ENCODE results near the gene SBNO2. TPM values are rescaled to one million over a fixed set of nuclear protein-coding genes. Genes with fewer than 3 reads are reported as not detected.

SBNO2 gene
- total RNA-seq, 1 donor from 2014 or later, result 48.8 TPM

DNA sequence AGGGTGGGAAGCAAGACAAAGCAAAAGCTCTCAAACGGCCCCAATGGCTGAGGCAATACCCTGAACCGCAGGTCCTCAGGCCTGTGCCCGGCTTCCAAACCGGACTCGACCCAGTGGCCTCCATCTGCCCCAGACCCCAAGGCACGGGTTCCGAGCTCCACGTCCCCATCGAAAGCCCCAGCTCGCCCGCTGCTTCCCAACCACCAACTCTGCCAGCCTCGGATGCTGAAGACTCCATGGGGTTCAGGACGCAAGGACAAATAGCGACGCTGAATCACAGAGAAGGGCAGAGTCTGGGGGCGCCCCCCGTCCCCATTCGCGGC lies 79.5 kb downstream of the SBNO2 start:
- H3K36me3 ChIP-seq (ENCODE audit: control insufficient read depth, insufficient read depth, low read length), result peaks cover 2% of the 10 kb centered on the region
- no peaks in the 10 kb centered on the region for H3K27me3 ChIP-seq (ENCODE audit: control insufficient read depth, insufficient read depth, low read length)
- DNase-seq (ENCODE audit: low read depth), result no peak
- H3K4me3 ChIP-seq (ENCODE audit: low read depth, low read length), result peak overlapping the region; percentile 95
- TF ChIP-seq, protein P1, sequence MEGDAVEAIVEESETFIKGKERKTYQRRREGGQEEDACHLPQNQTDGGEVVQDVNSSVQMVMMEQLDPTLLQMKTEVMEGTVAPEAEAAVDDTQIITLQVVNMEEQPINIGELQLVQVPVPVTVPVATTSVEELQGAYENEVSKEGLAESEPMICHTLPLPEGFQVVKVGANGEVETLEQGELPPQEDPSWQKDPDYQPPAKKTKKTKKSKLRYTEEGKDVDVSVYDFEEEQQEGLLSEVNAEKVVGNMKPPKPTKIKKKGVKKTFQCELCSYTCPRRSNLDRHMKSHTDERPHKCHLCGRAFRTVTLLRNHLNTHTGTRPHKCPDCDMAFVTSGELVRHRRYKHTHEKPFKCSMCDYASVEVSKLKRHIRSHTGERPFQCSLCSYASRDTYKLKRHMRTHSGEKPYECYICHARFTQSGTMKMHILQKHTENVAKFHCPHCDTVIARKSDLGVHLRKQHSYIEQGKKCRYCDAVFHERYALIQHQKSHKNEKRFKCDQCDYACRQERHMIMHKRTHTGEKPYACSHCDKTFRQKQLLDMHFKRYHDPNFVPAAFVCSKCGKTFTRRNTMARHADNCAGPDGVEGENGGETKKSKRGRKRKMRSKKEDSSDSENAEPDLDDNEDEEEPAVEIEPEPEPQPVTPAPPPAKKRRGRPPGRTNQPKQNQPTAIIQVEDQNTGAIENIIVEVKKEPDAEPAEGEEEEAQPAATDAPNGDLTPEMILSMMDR (IDR thresholded peaks at IDR 0.05; ENCODE audit: insufficient read depth, low read length, poor library complexity, severe bottlenecking), result no peak

DNA sequence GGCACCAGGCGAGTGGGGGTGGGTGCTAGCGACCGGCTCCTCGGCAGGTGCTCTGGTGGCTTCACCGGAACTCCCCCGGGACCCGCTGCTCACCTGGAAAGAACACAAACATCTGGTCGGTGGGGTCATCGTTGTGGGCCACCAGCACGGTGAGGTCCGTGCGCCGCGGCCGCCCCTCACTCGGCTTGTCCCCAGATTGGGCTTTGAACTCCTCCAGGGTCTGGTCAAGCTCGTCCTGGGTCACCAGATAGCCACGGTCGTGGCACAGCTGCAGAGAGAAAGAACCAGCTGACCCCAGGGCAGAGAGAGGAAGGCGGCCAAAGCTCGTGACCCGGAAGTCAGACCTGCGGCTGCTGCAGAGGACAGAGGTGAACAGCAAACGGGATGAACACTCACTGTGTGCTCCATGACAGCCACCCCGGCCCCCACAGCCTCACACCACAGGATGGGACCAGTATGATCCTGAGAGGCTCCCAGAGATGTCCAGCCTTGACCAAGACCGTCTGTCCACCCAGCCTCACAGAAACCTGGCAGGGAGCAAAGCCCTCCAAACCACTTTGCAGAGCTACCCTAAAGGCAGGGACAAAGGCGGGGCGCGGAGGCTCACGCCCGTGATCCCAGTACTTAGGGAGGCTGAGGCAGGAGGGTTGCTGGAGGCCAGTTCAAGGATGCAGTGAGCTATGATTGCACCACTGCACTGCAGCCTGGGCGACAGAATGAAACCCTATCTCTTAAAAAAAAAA lies 80.1 kb downstream of the SBNO2 start:
- DNase-seq (ENCODE audit: low read depth), result no peak
- TF ChIP-seq, protein P1 (IDR thresholded peaks at IDR 0.05; ENCODE audit: insufficient read depth, low read length, poor library complexity, severe bottlenecking), result no peak

DNA sequence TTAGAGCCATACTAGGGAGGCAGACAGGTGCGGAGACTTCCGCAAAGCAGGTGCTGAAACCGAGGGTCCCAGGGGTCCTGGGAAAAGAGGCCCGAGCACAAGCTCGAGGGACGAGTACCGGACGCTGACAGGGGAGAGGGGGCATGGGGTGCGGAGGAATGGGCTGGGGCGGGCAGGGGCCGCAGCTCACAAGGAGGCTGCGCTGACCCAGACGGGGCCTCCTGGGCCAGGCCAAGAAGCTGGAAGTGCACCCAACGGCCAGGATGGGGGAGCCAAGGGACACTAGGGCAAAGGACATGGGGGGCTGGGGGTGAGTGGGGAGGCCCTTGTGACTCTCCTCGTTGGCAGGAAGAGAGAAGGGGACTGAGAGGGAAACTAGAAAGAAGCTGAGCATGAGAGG lies 80.7 kb downstream of the SBNO2 start:
- TF ChIP-seq, protein P1 (IDR thresholded peaks at IDR 0.05; ENCODE audit: insufficient read depth, low read length, poor library complexity, severe bottlenecking), result no peak
- no peaks in the 10 kb centered on the region for H3K27me3 ChIP-seq (ENCODE audit: control insufficient read depth, insufficient read depth, low read length)
- no peak overlapping the region for H3K4me3 ChIP-seq (ENCODE audit: low read depth, low read length)
- no peak for DNase-seq (ENCODE audit: low read depth)
- H3K36me3 ChIP-seq (ENCODE audit: control insufficient read depth, insufficient read depth, low read length), result peaks cover 2% of the 10 kb centered on the region

More for the DNA sequence above, 80.1 kb downstream of the SBNO2 start:
- Histone ChIP-seq H3K4me3 (ENCODE audit: low read depth, low read length) (peak overlapping the region; percentile 95), H3K27me3 (ENCODE audit: control insufficient read depth, insufficient read depth, low read length) (no peaks in the 10 kb centered on the region), H3K36me3 (ENCODE audit: control insufficient read depth, insufficient read depth, low read length) (peaks cover 2% of the 10 kb centered on the region)

DNA sequence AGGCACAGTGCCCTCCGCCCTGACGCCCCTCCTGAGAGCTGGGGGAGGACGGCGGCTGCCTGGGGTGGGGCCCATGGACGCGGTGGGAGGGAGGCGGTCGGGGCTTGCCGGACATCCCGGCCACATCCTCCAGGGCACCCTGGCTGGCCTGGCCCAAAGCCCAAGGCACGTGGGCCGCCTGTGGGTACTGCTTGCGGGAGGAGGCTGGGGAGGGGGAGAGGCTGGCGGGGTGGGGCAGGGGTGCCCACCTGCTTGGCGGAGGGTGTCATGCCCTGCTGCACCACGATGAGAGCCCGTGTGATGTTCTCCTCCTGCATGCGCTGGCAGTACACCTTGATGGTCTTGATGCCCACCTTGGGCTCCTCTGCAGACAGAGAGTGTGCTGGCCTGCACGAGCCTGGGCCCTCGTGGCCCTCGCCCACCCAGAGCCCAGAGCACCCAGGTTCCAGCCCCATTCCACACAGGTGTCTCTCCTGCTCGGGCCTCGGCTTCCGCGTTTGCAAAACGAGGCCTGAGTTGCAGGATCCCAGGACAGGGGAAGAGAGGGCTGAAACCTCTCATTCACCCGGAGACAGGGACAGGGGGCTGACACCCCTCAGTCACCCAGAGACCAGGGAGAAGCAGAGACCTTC lies 82.4 kb downstream of the SBNO2 start:
- TF ChIP-seq, protein P1 (IDR thresholded peaks at IDR 0.05; ENCODE audit: insufficient read depth, low read length, poor library complexity, severe bottlenecking), result no peak
- Histone ChIP-seq H3K4me3 (ENCODE audit: low read depth, low read length) (no peak overlapping the region), H3K27me3 (ENCODE audit: control insufficient read depth, insufficient read depth, low read length) (no peaks in the 10 kb centered on the region), H3K36me3 (ENCODE audit: control insufficient read depth, insufficient read depth, low read length) (peaks cover 4% of the 10 kb centered on the region)
- DNase-seq (ENCODE audit: low read depth), result no peak

DNA sequence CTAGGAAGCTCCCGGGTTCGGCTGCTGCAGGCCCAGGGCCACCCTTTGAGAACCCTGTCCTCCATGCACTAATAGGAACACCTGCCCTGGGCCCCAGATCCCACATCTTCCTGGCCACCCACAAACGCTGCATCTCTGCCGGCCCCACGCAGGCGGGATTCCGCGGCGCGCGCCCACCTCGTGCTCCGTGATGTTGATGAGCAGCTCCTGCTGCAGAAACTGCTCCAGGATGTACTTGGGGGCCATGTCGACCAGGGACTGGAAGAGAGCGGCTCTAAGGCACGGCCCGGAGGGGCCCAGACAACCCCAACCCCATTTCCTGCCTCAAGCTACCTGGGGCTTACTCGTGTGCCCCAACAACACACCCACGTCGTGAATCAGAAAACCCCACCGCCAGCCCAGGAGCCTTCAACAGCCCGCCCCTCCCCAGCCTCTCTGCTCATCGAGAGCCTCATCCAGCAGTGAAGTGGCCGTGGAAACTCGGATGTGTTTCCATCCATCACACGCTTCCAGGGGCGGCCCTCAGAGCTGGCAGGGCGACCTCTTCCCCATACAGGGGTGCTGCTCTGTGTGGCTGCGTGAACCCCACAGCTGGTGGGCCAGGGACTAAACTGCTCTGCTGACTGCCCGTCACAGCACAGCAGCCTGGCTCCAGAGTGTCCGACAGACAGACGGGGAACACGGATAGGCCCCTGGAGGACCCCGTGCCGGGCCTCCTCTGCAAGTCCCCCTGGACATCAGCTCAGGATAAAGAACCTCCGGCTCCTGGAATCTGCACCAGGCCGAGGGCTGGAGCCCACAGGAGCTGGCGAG lies 83.1 kb downstream of the SBNO2 start:
- Histone ChIP-seq H3K36me3 (ENCODE audit: control insufficient read depth, insufficient read depth, low read length) (peaks cover 4% of the 10 kb centered on the region), H3K4me3 (ENCODE audit: low read depth, low read length) (no peak overlapping the region), H3K27me3 (ENCODE audit: control insufficient read depth, insufficient read depth, low read length) (no peaks in the 10 kb centered on the region)
- DNase-seq (ENCODE audit: low read depth), result no peak
- TF ChIP-seq, protein P1 (IDR thresholded peaks at IDR 0.05; ENCODE audit: insufficient read depth, low read length, poor library complexity, severe bottlenecking), result no peak

Measured in kidney epithelial cell (primary cell).